ENCODE results near the gene CREB3L1.
A peak's percentile ranks its signal among the peaks of the same experiment; 100 is the strongest.

Gene CREB3L1

GRCh38 chr11:46347637-46348311, 70.3 kb downstream of the CREB3L1 start:
- no peak for DNase-seq

DNA sequence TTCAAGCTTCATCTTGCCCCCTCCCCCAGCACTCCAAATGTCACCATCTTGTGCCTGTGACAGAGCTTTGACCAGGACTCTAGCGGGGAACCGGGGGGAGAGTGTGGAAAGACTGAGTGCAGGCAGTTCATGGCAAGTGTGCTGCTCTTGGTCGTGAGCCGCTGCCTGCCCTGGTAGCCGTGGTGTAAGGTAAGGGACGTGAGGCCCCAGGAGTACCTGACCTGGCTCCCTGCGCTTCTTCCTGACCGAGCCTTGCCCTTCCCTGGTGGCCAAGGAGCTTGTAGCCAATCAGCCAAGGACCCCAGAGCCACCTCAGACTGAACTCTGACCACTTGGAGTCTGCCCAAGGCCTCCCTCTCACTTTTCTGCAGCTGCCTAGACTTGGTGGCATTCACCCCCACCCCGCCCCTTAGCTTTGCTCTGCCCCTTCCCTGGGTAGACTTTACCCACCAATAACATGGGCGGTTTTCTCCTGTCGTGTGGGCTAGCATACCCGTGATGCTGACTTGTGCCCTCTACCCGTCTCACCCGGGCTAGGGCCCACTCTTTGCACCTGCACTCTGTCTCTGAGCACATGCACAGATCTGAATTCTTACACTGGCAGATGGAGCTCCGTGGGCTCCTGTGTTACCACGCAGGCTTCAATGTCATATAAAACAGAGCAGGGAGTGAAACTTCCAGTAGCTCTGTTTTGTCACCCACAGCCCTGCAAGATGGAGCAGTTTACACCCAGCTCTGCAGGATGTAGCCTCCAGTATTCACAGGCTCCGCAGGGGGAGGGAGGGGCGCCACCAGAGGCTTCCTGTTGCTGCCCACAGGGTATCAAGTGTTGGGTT, 71.3 kb downstream of the CREB3L1 start:
- DNase-seq: peak; percentile 28

- DNase-seq: no peak
Observed at GRCh38 chr11:46350695-46351094, 73.2 kb downstream of the CREB3L1 start.

- DNase-seq: no peak
Observed at GRCh38 chr11:46351148-46351547, 73.7 kb downstream of the CREB3L1 start.

GRCh38 chr11:46351606-46352005, 74.1 kb downstream of the CREB3L1 start:
- no peak for DNase-seq

GRCh38 chr11:46352063-46352841, 74.8 kb downstream of the CREB3L1 start:
- peak; percentile 54 for DNase-seq

- no peak for DNase-seq
Observed at GRCh38 chr11:46353698-46354097, 76.2 kb downstream of the CREB3L1 start.

DNA sequence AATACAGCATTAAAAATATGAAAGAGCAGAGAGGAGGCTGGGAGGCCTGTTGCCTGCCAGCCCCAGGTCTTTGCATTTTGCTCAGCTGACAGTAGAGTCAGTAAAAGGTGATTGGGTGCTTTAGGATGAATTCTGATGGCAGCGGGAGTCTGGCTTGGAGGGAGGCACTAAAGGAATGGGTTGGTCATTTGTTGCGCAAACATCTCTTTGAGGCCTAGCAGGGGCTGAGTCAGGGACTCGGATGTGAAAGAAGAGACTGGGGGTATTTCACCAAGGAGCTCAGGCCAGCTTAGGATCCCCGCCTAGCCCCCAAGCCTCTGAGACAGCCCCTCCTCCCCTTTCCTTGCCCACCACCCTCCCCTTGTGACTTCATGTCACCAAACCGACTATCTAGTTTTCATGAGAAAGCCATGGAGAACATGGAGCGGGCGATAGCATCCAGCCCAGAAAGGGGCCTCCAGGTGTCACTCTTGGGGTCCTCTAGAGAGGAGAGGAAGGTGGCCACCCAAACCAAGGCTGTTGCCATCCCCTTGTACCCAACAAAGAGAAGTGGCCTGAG, 79.5 kb downstream of the CREB3L1 start:
- no peak for DNase-seq

- DNase-seq: no peak
Observed at GRCh38 chr11:46357483-46357936, 80.0 kb downstream of the CREB3L1 start.

DNA sequence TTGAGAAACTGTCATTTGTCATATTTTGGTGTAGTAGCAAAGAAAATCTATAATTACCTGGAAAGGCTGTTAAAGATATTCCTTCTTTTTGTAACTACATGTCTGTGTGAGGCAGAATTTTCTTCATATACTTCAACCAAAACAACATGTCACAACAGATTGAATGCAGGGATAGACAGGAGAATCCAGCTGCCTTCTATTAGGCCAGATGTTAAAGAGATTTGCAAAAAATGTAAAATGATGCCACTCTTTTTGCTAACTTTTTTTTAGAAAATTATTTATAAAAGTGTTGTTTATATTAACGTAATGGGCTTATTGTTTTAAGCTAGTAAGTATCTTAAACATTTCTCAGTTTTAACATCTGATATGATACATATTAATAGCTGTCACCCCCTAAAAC, 82.5 kb downstream of the CREB3L1 start:
- DNase-seq: no peak

DNA sequence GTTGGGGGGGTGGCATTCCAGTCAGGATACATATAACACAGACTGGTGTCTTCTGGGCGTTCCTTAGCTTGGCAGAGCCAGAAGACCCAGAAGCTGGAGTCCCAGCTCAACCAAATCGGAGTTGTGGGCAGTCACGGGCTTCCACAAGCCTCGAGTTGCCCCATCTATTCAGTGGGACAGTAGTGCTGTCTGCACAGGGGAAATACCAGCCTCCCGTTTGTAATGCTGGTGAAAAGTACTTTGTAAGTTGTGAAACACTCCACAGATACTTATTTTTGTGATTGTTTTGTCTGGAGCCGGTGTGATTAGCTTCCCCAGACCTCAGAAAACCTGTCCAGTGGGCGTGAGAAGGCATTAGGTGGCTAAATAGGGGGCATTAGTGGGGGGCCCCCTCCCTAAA, 83.4 kb downstream of the CREB3L1 start:
- no peak for DNase-seq

DNA sequence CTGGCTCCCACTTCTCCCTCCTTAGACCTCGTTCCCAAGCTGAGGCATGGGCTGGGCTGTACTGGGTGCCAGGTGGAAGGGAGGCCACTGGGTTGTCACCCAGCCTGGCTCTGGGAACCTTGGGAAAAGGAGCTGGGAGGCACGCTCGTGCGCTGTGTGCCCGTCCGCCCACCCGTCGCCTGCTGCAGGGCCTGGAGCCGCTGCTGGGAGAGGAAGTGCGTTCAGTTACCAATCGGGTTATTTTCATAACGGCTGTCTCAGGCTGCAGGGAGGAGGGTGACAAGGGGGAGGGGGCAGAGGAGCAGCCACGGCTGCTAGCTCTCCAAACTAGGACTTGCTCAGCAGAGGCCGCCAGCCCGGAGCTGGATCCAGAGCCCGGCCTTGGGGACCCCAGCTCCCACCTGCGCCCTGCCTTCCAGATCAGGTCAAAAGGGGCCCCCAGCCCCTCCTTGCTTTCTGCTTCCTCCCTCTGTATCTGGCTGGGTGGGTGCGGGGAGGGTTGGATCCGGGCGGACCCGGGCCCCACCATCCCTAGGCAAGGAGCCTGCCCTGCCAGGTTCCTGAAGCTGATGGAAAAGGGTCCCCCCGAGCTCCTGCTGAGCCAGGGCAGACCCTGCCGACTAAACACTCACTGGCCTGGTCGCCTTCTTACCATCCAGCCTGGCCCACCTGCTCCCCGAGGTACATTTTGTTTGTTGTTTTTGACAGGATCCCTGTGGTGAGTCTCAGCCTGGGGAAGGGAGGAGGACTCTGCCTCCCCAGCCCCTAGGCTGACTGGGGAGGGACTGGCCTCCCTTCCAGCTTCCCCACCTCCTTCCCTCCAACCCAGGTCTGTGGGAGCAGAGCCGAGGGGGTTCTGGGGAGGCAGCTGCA, 84.1 kb downstream of the CREB3L1 start:
- DNase-seq: no peak

GRCh38 chr11:46362156-46363030, 84.9 kb downstream of the CREB3L1 start:
- no peak for DNase-seq

- no peak for DNase-seq
Observed at GRCh38 chr11:46363031-46363407, 85.6 kb downstream of the CREB3L1 start.

DNA sequence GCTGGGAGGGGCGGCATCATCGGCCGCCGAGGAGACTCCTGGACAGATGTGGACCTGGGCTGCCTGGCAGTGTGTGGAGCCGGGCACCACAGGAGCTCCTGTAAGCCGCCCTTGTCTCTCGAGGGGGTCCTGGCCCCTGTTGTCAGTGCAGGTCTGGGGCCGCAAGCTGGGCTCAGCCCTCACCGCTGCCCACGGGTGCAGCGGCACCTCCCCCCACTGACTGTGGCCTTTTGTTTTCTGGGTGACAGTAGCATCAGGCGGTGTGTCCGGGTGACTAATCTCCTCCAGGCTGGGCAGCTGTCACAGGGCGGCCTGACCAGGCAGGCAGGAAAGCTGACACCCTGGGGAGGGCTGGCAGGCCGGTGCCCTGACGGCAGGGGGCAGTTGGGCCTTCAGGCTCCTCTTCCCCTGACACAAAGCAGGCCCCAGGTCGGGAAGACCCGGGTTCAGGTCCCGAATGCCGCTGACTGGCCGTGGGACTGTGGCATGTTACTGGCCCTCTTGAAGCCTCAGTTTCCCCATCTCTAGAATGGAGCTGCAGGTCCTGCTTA, 86.1 kb downstream of the CREB3L1 start:
- no peak for DNase-seq

GRCh38 chr11:46364056-46364455, 86.6 kb downstream of the CREB3L1 start:
- no peak for DNase-seq

DNA sequence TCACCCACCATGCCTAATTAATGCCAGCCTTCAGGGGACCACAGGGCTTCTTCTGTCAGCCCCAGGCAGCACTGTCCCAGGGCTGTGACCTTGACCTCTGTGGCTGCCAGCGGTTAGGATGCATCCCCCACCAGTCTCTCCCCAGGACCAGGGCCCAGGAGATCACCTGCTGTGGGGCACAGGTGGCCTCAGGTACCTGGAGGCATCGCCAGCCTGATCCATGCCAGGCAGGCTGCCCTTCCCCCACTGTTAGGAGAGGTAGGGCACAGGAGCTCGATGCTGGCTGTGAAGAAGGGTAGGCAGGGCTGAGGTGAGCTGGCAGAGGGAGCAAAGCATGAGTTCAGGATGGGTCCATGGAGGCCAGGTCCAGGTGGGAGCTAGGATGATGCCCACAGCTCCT, 87.3 kb downstream of the CREB3L1 start:
- no peak for DNase-seq

- no peak for DNase-seq
Observed at GRCh38 chr11:46366260-46366659, 88.8 kb downstream of the CREB3L1 start.

DNA sequence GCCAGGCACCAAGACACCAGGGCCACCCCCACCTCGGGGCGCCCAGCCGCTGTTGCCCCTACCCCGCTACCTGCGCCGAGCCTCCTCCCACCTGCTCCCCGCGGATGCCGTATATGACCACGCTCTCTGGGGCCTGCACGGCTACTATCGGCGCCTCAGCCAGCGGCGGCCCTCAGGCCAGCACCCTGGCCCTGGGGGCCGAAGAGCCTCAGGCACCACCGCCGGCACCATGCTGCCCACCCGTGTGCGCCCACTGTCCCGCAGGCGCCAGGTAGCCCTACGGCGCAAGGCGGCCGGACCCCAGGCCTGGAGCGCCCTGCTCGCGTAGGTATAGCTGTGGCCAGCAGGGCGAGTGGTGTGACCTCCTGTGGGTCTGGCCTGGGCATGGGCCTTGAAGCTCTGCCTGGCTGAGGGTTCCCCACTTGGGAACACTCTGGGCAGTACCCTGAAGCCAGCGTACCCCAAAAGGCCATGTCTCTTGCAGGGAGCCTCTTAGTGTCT, 89.2 kb downstream of the CREB3L1 start:
- DNase-seq: no peak

DNA sequence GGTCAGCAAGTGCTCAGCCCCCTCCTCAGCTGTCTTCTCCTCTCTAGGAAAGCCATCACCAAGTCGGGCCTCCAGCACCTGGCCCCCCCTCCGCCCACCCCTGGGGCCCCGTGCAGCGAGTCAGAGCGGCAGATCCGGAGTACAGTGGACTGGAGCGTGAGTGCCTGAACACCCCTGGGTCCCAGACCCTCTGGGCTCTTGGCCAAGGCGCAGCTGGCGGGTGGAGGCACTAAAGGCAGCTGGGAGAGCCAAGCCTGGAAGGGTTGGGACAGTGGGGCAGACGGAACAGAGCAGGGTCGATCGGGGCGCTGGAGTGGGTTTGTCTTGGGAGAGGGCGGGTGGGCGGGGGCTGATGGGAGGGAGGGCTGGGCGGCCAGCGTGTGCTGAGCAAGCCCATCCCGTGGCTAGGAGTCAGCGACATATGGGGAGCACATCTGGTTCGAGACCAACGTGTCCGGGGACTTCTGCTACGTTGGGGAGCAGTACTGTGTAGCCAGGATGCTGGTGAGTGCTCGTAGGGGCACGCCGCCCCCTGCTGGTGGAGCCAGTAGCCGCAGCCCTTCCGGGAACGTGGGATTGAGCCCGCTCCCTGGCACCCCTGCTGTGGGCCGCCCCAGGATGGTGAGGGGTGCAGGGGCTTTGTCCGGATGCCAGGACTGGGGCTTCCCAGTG, 89.9 kb downstream of the CREB3L1 start:
- peak; percentile 56 for DNase-seq

Measured in activated gamma-delta T cell (primary cell).